Aorta (tissue), 5 donors: Measurements from ENCODE around the gene COX6B2. TPM values are rescaled to one million over a fixed set of nuclear protein-coding genes. Genes with fewer than 3 reads are reported as not detected.

ENCODE experiments used
- ATAC-seq: fragments of 200-7000 bp; cut with Tn5 transposase; one replicate; pipeline ENCODE4 v1.9.1; 2022; ENCODE audit warnings: moderate library complexity; ENCODE audit not compliant: low FRiP score
- DNase-seq, 2 donors: peaks; one replicate each; pipeline ENCODE4 v3.0.0-alpha.2; 2020
- H3K27ac ChIP-seq, 2 donors: one replicate each; pipeline ENCODE4 v1.5.1; 2013; ENCODE audit warnings: low read length in 2 of 2, mild to moderate bottlenecking in 2 of 2, moderate library complexity in 2 of 2, control low read depth in 1 of 2, inconsistent platforms in 1 of 2, low read depth in 1 of 2
- H3K27me3 ChIP-seq, 2 donors: one replicate each; pipeline ENCODE4 v1.6.1; 2013; ENCODE audit warnings: control low read depth in 1 of 2, low read length in 1 of 2, mild to moderate bottlenecking in 1 of 2, moderate library complexity in 1 of 2; ENCODE audit not compliant: insufficient read depth in 2 of 2, control insufficient read depth in 1 of 2
- H3K36me3 ChIP-seq, 2 donors: one replicate each; pipeline ENCODE4 v1.6.1; 2013; ENCODE audit warnings: control low read depth in 1 of 2, low read length in 1 of 2, mild to moderate bottlenecking in 1 of 2; ENCODE audit not compliant: insufficient read depth in 2 of 2, control insufficient read depth in 1 of 2
- H3K4me1 ChIP-seq, 2 donors: one replicate each; pipeline ENCODE4 v1.6.1; 2013; ENCODE audit warnings: low read length in 2 of 2, control low read depth in 1 of 2, mild to moderate bottlenecking in 1 of 2, moderate library complexity in 1 of 2; ENCODE audit not compliant: insufficient read depth in 2 of 2, control insufficient read depth in 1 of 2
- H3K4me3 ChIP-seq, 2 donors: one replicate each; pipeline ENCODE4 v1.5.1; 2013; ENCODE audit warnings: low read length in 2 of 2, control low read depth in 1 of 2, mild to moderate bottlenecking in 1 of 2
- H3K9me3 ChIP-seq: one replicate; pipeline ENCODE4 v1.6.1; 2013; ENCODE audit warnings: mild to moderate bottlenecking, low read length; ENCODE audit not compliant: control insufficient read depth
- WGBS, 2 donors: extraction: QIAGEN DNeasy Blood & Tissue Kit; methylation state at CpG; one replicate each; pipeline ENCODE4 v1.1.7; 2013; 5-methylcytosine and 5-hydroxymethylcytosine counted together
- intact Hi-C, 2 donors: fragments of 100-400 bp; cut with DNase I; formaldehyde crosslinking; loops; one replicate each; pipeline versions ENCODE4 v1.14.2 to v1.15.0; 2022
- polyA plus RNA-seq, 2 donors: library from polyadenylated mRNA; stranded (reverse); fragments of 200-250 nt; gene quantifications; one replicate each; pipeline ENCODE4 v1.2.3, GENCODE V29; 2013
- total RNA-seq, 2 donors: library from RNA; stranded (reverse); fragmentation: NEBNext Ultra II Directional; extraction: Animal tissue kit (Norgen Biotek cat#: 25700); gene quantifications; one replicate each; pipeline ENCODE4 v1.2.1, GENCODE V29; 2021
- donor health status: healthy with polysubstance abuse.
- donor health status: Bipolar disorder and iron deficiency.
- donor health status: DM: no; HTN: no; CAD: no.
- donor health status: DM: no; HTN: no; CAD: no.
- donor health status: DM: yes; HTN: yes; CAD: no.

The COX6B2 gene
- total and polyA plus RNA-seq, 4 donors = 0.19 to 0.99 TPM; not detected in 2

GRCh38 chr19:55391191-55391670, 36.7 kb upstream of the COX6B2 start:
- H3K9me3 ChIP-seq = no peaks in the 10 kb centered on the region
- DNase-seq = no peak
- H3K27ac ChIP-seq = no peak overlapping the region
- H3K36me3 ChIP-seq = no peaks in the 10 kb centered on the region
- no peaks in the 10 kb centered on the region for H3K4me1 ChIP-seq
- WGBS, 2 donors = 75 to 78% methylated on average over 12 of the region's 12 CpGs
- ATAC-seq = no peak
- no peak overlapping the region for H3K4me3 ChIP-seq
- intact Hi-C loops = no loop called here
- no peaks in the 10 kb centered on the region for H3K27me3 ChIP-seq

- WGBS, 2 donors = 70 to 72% methylated on average over 7 of the region's 7 CpGs
- Histone ChIP-seq H3K4me3 (no peak overlapping the region), H3K9me3 (no peaks in the 10 kb centered on the region), H3K27me3 (peaks cover 0 to 2% of the 10 kb centered on the region in 2 donors), H3K4me1 (no peaks in the 10 kb centered on the region), H3K36me3 (no peaks in the 10 kb centered on the region), H3K27ac (no peak overlapping the region)
- DNase-seq (no peak), ATAC-seq (no peak)
- intact Hi-C loops = no loop called here
These were observed 36.0 kb upstream of the COX6B2 start for GRCh38 chr19:55390461-55390880.

- H3K36me3 ChIP-seq = no peaks in the 10 kb centered on the region
- no peak overlapping the region for H3K27ac ChIP-seq
- ATAC-seq (no peak), DNase-seq (peak in 1 of 2 donors; percentile 73)
- H3K4me1 ChIP-seq = no peaks in the 10 kb centered on the region
- WGBS, 2 donors = 77 to 78% methylated on average over 21 of the region's 21 CpGs
- no peak overlapping the region for H3K4me3 ChIP-seq
- intact Hi-C loops = no loop called here
- peaks cover 0 to 2% of the 10 kb centered on the region in 2 donors for H3K27me3 ChIP-seq
- H3K9me3 ChIP-seq = no peaks in the 10 kb centered on the region
These were observed 35.1 kb upstream of the COX6B2 start for GRCh38 chr19:55389386-55390317.

- H3K27ac ChIP-seq = no peak overlapping the region
- 82 to 83% methylated on average over 24 of the region's 24 CpGs for WGBS, 2 donors
- ATAC-seq = no peak
- no peaks in the 10 kb centered on the region for H3K4me1 ChIP-seq
- H3K9me3 ChIP-seq = no peaks in the 10 kb centered on the region
- H3K27me3 ChIP-seq = peaks cover 0 to 2% of the 10 kb centered on the region in 2 donors
- intact Hi-C loops = no loop called here
- H3K4me3 ChIP-seq = no peak overlapping the region
- no peak for DNase-seq
- H3K36me3 ChIP-seq = no peaks in the 10 kb centered on the region
These were observed 33.4 kb upstream of the COX6B2 start for GRCh38 chr19:55387736-55388497.

- DNase-seq (no peak), ATAC-seq (no peak)
- 1 to 2% methylated on average over 33 of the region's 33 CpGs for WGBS, 2 donors
- Histone ChIP-seq H3K4me1 (no peaks in the 10 kb centered on the region), H3K36me3 (no peaks in the 10 kb centered on the region), H3K27me3 (peaks cover 0 to 2% of the 10 kb centered on the region in 2 donors), H3K27ac (no peak overlapping the region), H3K9me3 (no peaks in the 10 kb centered on the region), H3K4me3 (peak overlapping the region; percentile 66 to 76)
- intact Hi-C loops = no loop called here
These were observed 32.0 kb upstream of the COX6B2 start for GRCh38 chr19:55386493-55386971.

GRCh38 chr19:55385724-55386492, 31.4 kb upstream of the COX6B2 start, which contains the start of gene RPL28:
RPL28 (plus strand) TSS chr19:55385932; CDS start chr19:55386358, 426 bp downstream.
- Histone ChIP-seq H3K9me3 (no peaks in the 10 kb centered on the region), H3K27me3 (peaks cover 0 to 2% of the 10 kb centered on the region in 2 donors), H3K27ac (peak within 1 kb of the TSS in 1 of 2 donors; percentile 87), H3K4me3 (peak within 1 kb of the TSS; percentile 66 to 76), H3K4me1 (no peaks in the 10 kb centered on the region), H3K36me3 (no peaks in the 10 kb centered on the region)
- ATAC-seq (peak; percentile 96), DNase-seq (peak; percentile 98 to 99)
- intact Hi-C loops = loop anchor here in 1 of 2 donors (1.0 to 2.0 kb wide), 4 partner anchors 21 to 105 kb away; partner anchors contain the start of genes HSPBP1, KMT5C and UBE2S
- WGBS, 2 donors = 0% methylated on average over 68 of the region's 68 CpGs

- Histone ChIP-seq H3K4me1 (no peaks in the 10 kb centered on the region), H3K36me3 (no peaks in the 10 kb centered on the region), H3K27me3 (peaks cover 0 to 2% of the 10 kb centered on the region in 2 donors), H3K9me3 (no peaks in the 10 kb centered on the region), H3K4me3 (peak overlapping the region in 1 of 2 donors; percentile 7), H3K27ac (peak overlapping the region in 1 of 2 donors; percentile 87)
- DNase-seq (peak; percentile 98), ATAC-seq (peak; percentile 94)
- WGBS, 2 donors = 4 to 6% methylated on average over 34 of the region's 34 CpGs
- intact Hi-C loops = loop anchor here (1.0 to 5.0 kb wide), 5 partner anchors 22 to 104 kb away; partner anchors contain the start of genes HSPBP1 (in 1 of the 2), KMT5C (in 1 of the 2) and UBE2S (in 1 of the 2)
These were observed 30.6 kb upstream of the COX6B2 start for GRCh38 chr19:55384920-55385723.
